Body of pancreas (tissue), 4 donors: ENCODE data around the gene CD4. TPM values are rescaled to one million over a fixed set of nuclear protein-coding genes. Genes with fewer than 3 reads are reported as not detected.

Experiments used
- ATAC-seq: fragments of 150-250 bp; one replicate; pipeline ENCODE4 v1.9.1; 2016
- DNase-seq, 4 donors: peaks; one replicate each; pipeline ENCODE4 v3.0.0-alpha.2; 2019
- H3K27ac ChIP-seq, 4 donors: fragments of 200-600 bp; sonication (generic); 1 replicate in 3 of 4; 2 replicates in 1 of 4; pipeline versions ENCODE4 v1.5.1 to v1.6.1; 2016 to 2019; ENCODE audit warnings: mild to moderate bottlenecking in 1 of 4, mixed read lengths in 1 of 4, moderate library complexity in 1 of 4
- H3K27me3 ChIP-seq, 2 donors: fragments of 200-600 bp; sonication (generic); one replicate each; pipeline ENCODE4 v1.6.0; 2016; ENCODE audit warnings: mild to moderate bottlenecking in 1 of 2
- H3K36me3 ChIP-seq, 2 donors: fragments of 200-600 bp; sonication (generic); replicated peaks in 1 of 2; 2 replicates each; pipeline ENCODE4 v1.5.1; 2016; ENCODE audit warnings: low read depth in 2 of 2; ENCODE audit not compliant: insufficient read depth in 1 of 2
- H3K4me1 ChIP-seq: fragments of 200-600 bp; sonication (generic); one replicate; pipeline ENCODE4 v1.6.0; 2016
- H3K4me3 ChIP-seq, 2 donors: fragments of 200-600 bp; sonication (generic); 1 replicate in 1 of 2; 2 replicates in 1 of 2; pipeline ENCODE4 v1.5.1; 2016 to 2019
- H3K9me3 ChIP-seq, 3 donors: fragments of 200-600 bp; sonication (generic); 1 replicate in 2 of 3; 2 replicates in 1 of 3; pipeline ENCODE4 v1.5.1; 2016
- POLR2A ChIP-seq, 3 donors: fragments of 450-650 bp; IDR thresholded peaks; one replicate each; pipeline ENCODE4 v1.6.1; 2016; ENCODE audit warnings: antibody characterized with exemption in 3 of 3, mild to moderate bottlenecking in 2 of 3
- WGBS, 2 donors: methylation state at CpG; one replicate each; pipeline ENCODE4 v1.1.5; 2017; 5-methylcytosine and 5-hydroxymethylcytosine counted together
- intact Hi-C: fragments of 100-400 bp; cut with DNase I; formaldehyde crosslinking; loops from one replicate; pipeline ENCODE4 v1.15.1; 2023
- total RNA-seq, 2 donors: library from RNA; depleted of rRNA; stranded (reverse); fragments of >200 nt; gene quantifications; one replicate each; pipeline ENCODE4 v1.1.0, GENCODE V29; 2016
- TF ChIP-seq, protein P1 (sequence below), 7 experiments: fragments of 450-650 bp in 4 of 7; fragments of 200-600 bp in 3 of 7; sonication (generic) in 3 of 7; IDR thresholded peaks; one replicate each; pipeline ENCODE4 v1.5.1; 2016 to 2019; ENCODE audit warnings: antibody characterized with exemption in 7 of 7

The CD4 gene
- total RNA-seq, 2 donors from 2014 or later: 3.0 to 5.2 TPM

GRCh38 chr12:6747216-6747615 lies 42.1 kb upstream of the CD4 start:
- ATAC-seq (no peak), DNase-seq (no peak)
- no peaks in the 10 kb centered on the region for H3K9me3 ChIP-seq
- H3K36me3 ChIP-seq: peaks cover 19 to 31% of the 10 kb centered on the region in 2 donors
- intact Hi-C loops: loop anchor here (5.0 kb wide), 1 partner anchor 90 kb away; no protein-coding TSS in a partner anchor
- 74 to 76% methylated on average over 4 of the region's 4 CpGs for WGBS, 2 donors
- peaks cover 16% of the 10 kb centered on the region for H3K4me1 ChIP-seq
- TF ChIP-seq, protein P1, sequence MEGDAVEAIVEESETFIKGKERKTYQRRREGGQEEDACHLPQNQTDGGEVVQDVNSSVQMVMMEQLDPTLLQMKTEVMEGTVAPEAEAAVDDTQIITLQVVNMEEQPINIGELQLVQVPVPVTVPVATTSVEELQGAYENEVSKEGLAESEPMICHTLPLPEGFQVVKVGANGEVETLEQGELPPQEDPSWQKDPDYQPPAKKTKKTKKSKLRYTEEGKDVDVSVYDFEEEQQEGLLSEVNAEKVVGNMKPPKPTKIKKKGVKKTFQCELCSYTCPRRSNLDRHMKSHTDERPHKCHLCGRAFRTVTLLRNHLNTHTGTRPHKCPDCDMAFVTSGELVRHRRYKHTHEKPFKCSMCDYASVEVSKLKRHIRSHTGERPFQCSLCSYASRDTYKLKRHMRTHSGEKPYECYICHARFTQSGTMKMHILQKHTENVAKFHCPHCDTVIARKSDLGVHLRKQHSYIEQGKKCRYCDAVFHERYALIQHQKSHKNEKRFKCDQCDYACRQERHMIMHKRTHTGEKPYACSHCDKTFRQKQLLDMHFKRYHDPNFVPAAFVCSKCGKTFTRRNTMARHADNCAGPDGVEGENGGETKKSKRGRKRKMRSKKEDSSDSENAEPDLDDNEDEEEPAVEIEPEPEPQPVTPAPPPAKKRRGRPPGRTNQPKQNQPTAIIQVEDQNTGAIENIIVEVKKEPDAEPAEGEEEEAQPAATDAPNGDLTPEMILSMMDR (IDR thresholded peaks at IDR 0.05): no peak
- TF ChIP-seq POLR2A (IDR thresholded peaks at IDR 0.05): no peak
- no peak overlapping the region for H3K27ac ChIP-seq
- H3K4me3 ChIP-seq: no peak overlapping the region
- no peaks in the 10 kb centered on the region for H3K27me3 ChIP-seq

DNA sequence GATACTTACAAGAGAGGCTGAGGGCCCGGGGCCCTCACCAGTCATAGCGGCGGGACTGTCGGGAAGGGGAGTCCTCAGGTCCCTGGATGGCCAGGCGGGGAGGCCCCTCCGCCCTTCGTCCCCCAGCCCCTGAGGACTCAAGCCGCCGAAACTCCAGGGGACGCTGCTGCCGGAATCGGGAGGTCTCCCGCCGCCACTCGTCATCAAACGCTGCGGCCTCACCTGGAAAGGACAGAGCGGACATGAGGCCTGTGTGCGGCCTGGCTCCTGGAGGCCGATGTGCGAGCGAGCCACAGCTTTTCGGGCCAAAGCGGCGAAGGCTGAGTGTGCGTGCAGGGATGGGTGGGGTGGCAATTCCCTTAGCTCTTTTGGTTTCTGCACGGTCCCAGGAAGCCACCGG lies 40.6 kb upstream of the CD4 start:
- H3K4me3 ChIP-seq: no peak overlapping the region
- no peak overlapping the region for H3K27ac ChIP-seq
- no peak for TF ChIP-seq POLR2A (IDR thresholded peaks at IDR 0.05)
- TF ChIP-seq, protein P1 (IDR thresholded peaks at IDR 0.05): no peak
- H3K36me3 ChIP-seq: peaks cover 19 to 31% of the 10 kb centered on the region in 2 donors
- intact Hi-C loops: loop anchor here (5.0 kb wide), 1 partner anchor 89 kb away; no protein-coding TSS in a partner anchor
- H3K4me1 ChIP-seq: peaks cover 17% of the 10 kb centered on the region
- ATAC-seq (no peak), DNase-seq (no peak)
- H3K27me3 ChIP-seq: no peaks in the 10 kb centered on the region
- H3K9me3 ChIP-seq: no peaks in the 10 kb centered on the region
- 92 to 97% methylated on average over 21 to 23 of the region's 28 CpGs for WGBS, 2 donors

DNA sequence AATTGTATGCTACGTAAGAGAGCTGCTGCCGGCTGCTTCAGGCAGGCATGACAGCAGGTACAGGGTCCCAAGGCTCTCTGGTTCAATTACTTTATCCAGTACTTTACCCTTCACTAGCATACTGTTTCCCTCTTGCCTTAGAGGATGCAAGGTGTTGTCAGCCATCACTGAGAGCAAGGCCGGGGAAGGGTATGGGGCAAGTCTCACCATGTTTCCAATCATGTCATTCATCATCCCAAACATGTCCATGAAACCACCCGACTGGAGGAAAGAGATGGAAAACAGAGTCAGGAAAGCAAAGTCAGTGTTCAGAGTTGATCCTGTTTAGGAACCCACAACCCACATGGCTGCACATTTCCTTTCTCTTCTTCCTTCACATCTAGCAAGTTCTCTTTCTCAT lies 38.8 kb upstream of the CD4 start:
- WGBS, 2 donors: 88 to 89% methylated on average over 4 of the region's 4 CpGs
- DNase-seq (no peak), ATAC-seq (no peak)
- no peaks in the 10 kb centered on the region for H3K27me3 ChIP-seq
- intact Hi-C loops: no loop called here
- H3K36me3 ChIP-seq: peaks cover 19 to 31% of the 10 kb centered on the region in 2 donors
- H3K4me1 ChIP-seq: peaks cover 21% of the 10 kb centered on the region
- no peaks in the 10 kb centered on the region for H3K9me3 ChIP-seq
- no peak overlapping the region for H3K27ac ChIP-seq
- no peak overlapping the region for H3K4me3 ChIP-seq
- TF ChIP-seq, protein P1 (IDR thresholded peaks at IDR 0.05): no peak
- TF ChIP-seq POLR2A (IDR thresholded peaks at IDR 0.05): no peak

DNA sequence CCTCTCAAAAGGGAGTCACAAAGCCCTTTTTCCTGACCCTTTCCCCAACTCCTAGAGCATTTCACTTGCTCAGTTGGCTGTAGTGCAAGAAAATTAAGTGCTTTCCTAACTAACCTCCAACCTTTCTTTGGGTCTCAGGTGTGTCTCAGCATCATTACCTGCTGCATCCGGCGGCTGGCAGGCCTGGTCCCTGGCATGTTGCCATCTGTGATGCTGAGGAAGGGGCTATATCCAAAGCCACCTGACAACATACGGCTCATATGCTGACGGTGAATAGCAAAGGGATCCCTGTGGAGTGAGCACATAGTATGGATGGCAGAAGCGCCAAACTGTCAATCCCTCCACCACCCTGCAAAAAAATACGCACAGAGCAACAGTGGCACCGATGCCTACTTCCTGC lies 37.6 kb upstream of the CD4 start:
- peaks cover 21% of the 10 kb centered on the region for H3K4me1 ChIP-seq
- H3K27ac ChIP-seq: peak overlapping the region in 3 of 4 donors; percentile 95 to 98 (median 96)
- intact Hi-C loops: no loop called here
- DNase-seq (no peak), ATAC-seq (no peak)
- WGBS, 2 donors: 61 to 75% methylated on average over 7 of the region's 7 CpGs
- peaks cover 19 to 31% of the 10 kb centered on the region in 2 donors for H3K36me3 ChIP-seq
- H3K9me3 ChIP-seq: no peaks in the 10 kb centered on the region
- TF ChIP-seq POLR2A (IDR thresholded peaks at IDR 0.05): no peak
- TF ChIP-seq, protein P1 (IDR thresholded peaks at IDR 0.05): no peak
- H3K4me3 ChIP-seq: no peak overlapping the region
- no peaks in the 10 kb centered on the region for H3K27me3 ChIP-seq
